DOHH2 (cell line): ENCODE data around the gene OR2F1.

ENCODE experiments used
- EZH2phosphoT487 ChIP-seq: fragments of 200-600 bp; sonication (generic); IDR thresholded peaks from 2 replicates; pipeline ENCODE4 v1.6.1; 2017; ENCODE audit warnings: borderline replicate concordance, mild to moderate bottlenecking, antibody characterized with exemption, low read length, moderate library complexity, mixed read lengths
- TF ChIP-seq, protein P1 (sequence below): fragments of 200-600 bp; sonication (generic); IDR thresholded peaks from one replicate; pipeline ENCODE4 v1.5.1; 2014; ENCODE audit warnings: antibody characterized with exemption, mild to moderate bottlenecking, low read depth, low read length; ENCODE audit not compliant: poor library complexity, severe bottlenecking

DNA sequence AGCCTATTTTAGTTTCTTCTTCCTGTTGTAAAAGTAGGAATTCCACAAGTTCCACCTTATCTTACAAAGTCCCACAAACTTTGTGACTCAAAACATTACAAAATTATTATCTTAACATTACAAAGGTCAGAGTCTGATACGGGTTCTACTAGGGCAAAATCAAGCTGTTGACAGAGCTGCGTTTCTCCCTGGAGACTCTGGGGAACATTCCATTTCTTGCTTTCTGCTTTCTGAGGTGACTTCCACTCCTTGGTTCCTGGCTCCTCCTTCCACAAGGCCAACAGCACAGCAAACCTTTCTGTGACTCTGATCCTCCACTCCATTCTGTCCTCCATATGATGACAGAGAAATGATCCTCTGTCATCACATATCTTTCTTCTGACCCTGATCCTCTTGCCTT lies 10.6 kb downstream of the OR2F1 start:
- TF ChIP-seq, protein P1, sequence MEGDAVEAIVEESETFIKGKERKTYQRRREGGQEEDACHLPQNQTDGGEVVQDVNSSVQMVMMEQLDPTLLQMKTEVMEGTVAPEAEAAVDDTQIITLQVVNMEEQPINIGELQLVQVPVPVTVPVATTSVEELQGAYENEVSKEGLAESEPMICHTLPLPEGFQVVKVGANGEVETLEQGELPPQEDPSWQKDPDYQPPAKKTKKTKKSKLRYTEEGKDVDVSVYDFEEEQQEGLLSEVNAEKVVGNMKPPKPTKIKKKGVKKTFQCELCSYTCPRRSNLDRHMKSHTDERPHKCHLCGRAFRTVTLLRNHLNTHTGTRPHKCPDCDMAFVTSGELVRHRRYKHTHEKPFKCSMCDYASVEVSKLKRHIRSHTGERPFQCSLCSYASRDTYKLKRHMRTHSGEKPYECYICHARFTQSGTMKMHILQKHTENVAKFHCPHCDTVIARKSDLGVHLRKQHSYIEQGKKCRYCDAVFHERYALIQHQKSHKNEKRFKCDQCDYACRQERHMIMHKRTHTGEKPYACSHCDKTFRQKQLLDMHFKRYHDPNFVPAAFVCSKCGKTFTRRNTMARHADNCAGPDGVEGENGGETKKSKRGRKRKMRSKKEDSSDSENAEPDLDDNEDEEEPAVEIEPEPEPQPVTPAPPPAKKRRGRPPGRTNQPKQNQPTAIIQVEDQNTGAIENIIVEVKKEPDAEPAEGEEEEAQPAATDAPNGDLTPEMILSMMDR = no peak
- no peak for TF ChIP-seq EZH2phosphoT487
